B cell (primary cell): ENCODE data around the gene CD86. TPM values are rescaled to one million over a fixed set of nuclear protein-coding genes. Genes with fewer than 3 reads are reported as not detected.
"Not testable (repeated sequence)": the region's sequence is repeated elsewhere in the genome, so short reads cannot be mapped to it uniquely, and the experiment has no call there.

Source experiments
- ATAC-seq: fragments of 200-7000 bp; cut with Tn5 transposase; one replicate; pipeline ENCODE4 v1.10.0; 2021; ENCODE audit warnings: low read depth, mild to moderate bottlenecking, moderate number of reproducible peaks, moderate library complexity
- CTCF ChIA-PET: fragments of 350-600 bp; sonication (Branson Sonifier 250); formaldehyde crosslinking; loops from one replicate; lab custom pipeline; 2021; ENCODE audit warnings: antibody characterized with exemption, inconsistent platforms; lab: Charles Lee
- POLR2A ChIA-PET: fragments of 350-600 bp; sonication (Branson Sonifier 250); formaldehyde crosslinking; loops from one replicate; lab custom pipeline; 2021; ENCODE audit warnings: antibody characterized with exemption; lab: Charles Lee
- DNase-seq: peaks from one replicate; pipeline ENCODE4 v3.0.0; 2013
- H2AFZ ChIP-seq: 2 replicates; pipeline ENCODE4 v1.6.1; 2012; ENCODE audit warnings: mild to moderate bottlenecking, low read depth, low read length; ENCODE audit not compliant: insufficient read depth, poor library complexity, severe bottlenecking
- H3K27ac ChIP-seq, 2 donors: 1 replicate in 1 of 2; 2 replicates in 1 of 2; pipeline ENCODE4 v1.5.1; 2012 to 2013; ENCODE audit warnings: low read length in 2 of 2, mild to moderate bottlenecking in 2 of 2, moderate library complexity in 1 of 2
- H3K27me3 ChIP-seq, 4 experiments: fragments of 200-600 bp in 1 of 4; sonication (generic) in 1 of 4; replicated peaks in 1 of 4; 1 replicate in 2 of 4; 2 replicates in 2 of 4; pipeline versions ENCODE4 v1.6.1 to v1.7.0; 2013 to 2016; ENCODE audit warnings: low read length in 3 of 4, mild to moderate bottlenecking in 2 of 4, mixed read lengths in 1 of 4, moderate library complexity in 1 of 4; ENCODE audit not compliant: insufficient read depth in 4 of 4, control insufficient read depth in 3 of 4; ENCODE audit errors: control extremely low read depth in 1 of 4
- H3K36me3 ChIP-seq, 2 experiments: replicated peaks in 1 of 2; 1 replicate in 1 of 2; 2 replicates in 1 of 2; pipeline versions ENCODE4 v1.6.1 to v1.7.1; 2013; ENCODE audit warnings: low read length in 1 of 2; ENCODE audit not compliant: insufficient read depth in 2 of 2, control insufficient read depth in 1 of 2; ENCODE audit errors: control extremely low read depth in 1 of 2, extremely low read depth in 1 of 2
- H3K4me1 ChIP-seq, 2 donors: fragments of 200-600 bp in 1 of 2; sonication (generic) in 1 of 2; 1 replicate in 1 of 2; 2 replicates in 1 of 2; pipeline versions ENCODE4 v1.5.1 to v1.6.1; 2013 to 2017; ENCODE audit warnings: low read length in 2 of 2; ENCODE audit not compliant: control insufficient read depth in 2 of 2, insufficient read depth in 2 of 2
- H3K4me2 ChIP-seq: replicated peaks from 2 replicates; pipeline ENCODE3; 2012; ENCODE audit warnings: mild to moderate bottlenecking, low read depth, low read length; ENCODE audit not compliant: poor library complexity, severe bottlenecking
- H3K4me3 ChIP-seq, 5 experiments: fragments of 200-600 bp in 1 of 5; sonication (generic) in 1 of 5; 1 replicate in 3 of 5; 2 replicates in 2 of 5; pipeline versions ENCODE4 v1.5.1 to v1.7.0; 2011 to 2016; ENCODE audit warnings: low read length in 4 of 5, mild to moderate bottlenecking in 4 of 5, low read depth in 2 of 5, control low read depth in 1 of 5, moderate library complexity in 1 of 5; ENCODE audit not compliant: insufficient read depth in 1 of 5; ENCODE audit errors: control extremely low read depth in 1 of 5, extremely low read depth in 1 of 5
- H3K79me2 ChIP-seq: fragments of 200-600 bp; sonication (generic); one replicate; pipeline ENCODE4 v1.6.0; 2016; ENCODE audit warnings: low read length; ENCODE audit not compliant: control insufficient read depth, insufficient read depth
- H3K9ac ChIP-seq: fragments of 200-600 bp; sonication (generic); 2 replicates; pipeline ENCODE4 v1.6.1; 2017; ENCODE audit warnings: mild to moderate bottlenecking, low read length, moderate library complexity
- H3K9me3 ChIP-seq, 3 donors: one replicate each; pipeline versions ENCODE4 v1.6.1 to v1.7.1; 2013; ENCODE audit warnings: low read length in 2 of 3; ENCODE audit not compliant: control insufficient read depth in 2 of 3, insufficient read depth in 1 of 3; ENCODE audit errors: control extremely low read depth in 1 of 3
- H4K20me1 ChIP-seq: 2 replicates; pipeline ENCODE4 v1.6.0; 2012; ENCODE audit warnings: mild to moderate bottlenecking, low read length; ENCODE audit not compliant: insufficient read depth, control insufficient read depth, poor library complexity, severe bottlenecking
- H3K27ac Mint-ChIP-seq: one replicate; pipeline ENCODE4 v1.8.0; 2021; ENCODE audit warnings: mixed read lengths
- H3K27me3 Mint-ChIP-seq: one replicate; pipeline ENCODE4 v1.8.0; 2021; ENCODE audit warnings: mixed read lengths
- H3K4me1 Mint-ChIP-seq: one replicate; pipeline ENCODE4 v1.8.0; 2021; ENCODE audit warnings: mixed read lengths
- H3K4me3 Mint-ChIP-seq: one replicate; pipeline ENCODE4 v1.8.0; 2021; ENCODE audit warnings: mixed read lengths
- H3K9me3 Mint-ChIP-seq: one replicate; pipeline ENCODE4 v1.8.0; 2022; ENCODE audit warnings: mixed read lengths; ENCODE audit not compliant: insufficient read depth
- CTCF ChIP-seq: fragments of 200-600 bp; IDR thresholded peaks from one replicate; pipeline ENCODE4 v1.8.0; 2022; ENCODE audit warnings: antibody characterized with exemption, mild to moderate bottlenecking
- EZH2 ChIP-seq: IDR thresholded peaks from 2 replicates; pipeline ENCODE4 v1.6.1; 2012; ENCODE audit warnings: borderline replicate concordance, low read depth, mild to moderate bottlenecking, moderate library complexity, low read length; ENCODE audit not compliant: insufficient read depth, poor library complexity, severe bottlenecking
- WGBS: methylation state at CpG from one replicate; pipeline ENCODE4 v1.1.5; 2013; ENCODE audit warnings: missing lambda C conversion rate; ENCODE audit not compliant: insufficient coverage; 5-methylcytosine and 5-hydroxymethylcytosine counted together
- intact Hi-C: fragments of 100-400 bp; cut with micrococcal nuclease; formaldehyde crosslinking; loops from one replicate; pipeline ENCODE4 v1.10.0; 2022
- polyA plus RNA-seq: library from polyadenylated mRNA; depleted of rRNA; stranded (reverse); fragments of >200 nt; gene quantifications from 2 replicates; pipeline ENCODE4 v1.2.3, GENCODE V29; 2012
- total RNA-seq, 2 donors: library from RNA; stranded (reverse); fragments of 120-200 nt in 1 of 2; gene quantifications; 1 replicate in 1 of 2; 2 replicates in 1 of 2; pipeline versions ENCODE4 v1.2.3 to v1.2.4, GENCODE V29; 2013 to 2022

CD86 gene
- total and polyA plus RNA-seq, 2 donors (not counting 1 experiment from before 2014, with no cell fraction given) = 31.5 to 38.2 TPM

- H3K4me3 Mint-ChIP-seq, H3K9ac ChIP-seq, H3K4me2 ChIP-seq, H3K27me3 ChIP-seq, intact Hi-C loops, H3K9me3 ChIP-seq, H3K4me1 Mint-ChIP-seq, H3K27me3 Mint-ChIP-seq, H3K4me3 ChIP-seq, H3K27ac Mint-ChIP-seq, DNase-seq, H3K36me3 ChIP-seq, H2AFZ ChIP-seq, H4K20me1 ChIP-seq, CTCF ChIA-PET, H3K4me1 ChIP-seq, POLR2A ChIA-PET, ATAC-seq, H3K79me2 ChIP-seq, H3K27ac ChIP-seq, H3K9me3 Mint-ChIP-seq: not testable (repeated sequence)
- 100% methylated on average over 2 of the region's 11 CpGs for WGBS
Observed at GRCh38 chr3:122047773-122048172, 7.4 kb upstream of the CD86 start.

GRCh38 chr3:122052968-122053367, 2.2 kb upstream of the CD86 start:
- Histone ChIP-seq H3K4me2 (peak overlapping the region; percentile 1), H3K9me3 (no peaks in the 10 kb centered on the region), H3K27me3 (no peaks in the 10 kb centered on the region), H4K20me1 (no peaks in the 10 kb centered on the region), H3K79me2 (peaks cover 9% of the 10 kb centered on the region), H2AFZ (no peak overlapping the region), H3K27ac (no peak overlapping the region), H3K36me3 (no peaks in the 10 kb centered on the region), H3K4me3 (no peak overlapping the region), H3K9ac (no peak overlapping the region), H3K4me1 (peaks cover 24 to 26% of the 10 kb centered on the region in 2 donors)
- no CpG with 5 or more reads among the region's 3 CpGs for WGBS
- ChIA-PET POLR2A (no interaction called here), CTCF (interaction anchor here (5.5 kb wide), 1 partner anchor 57 kb away, joined by 27 read pairs; no protein-coding TSS in a partner anchor)
- Mint-ChIP-seq H3K27ac (peak overlapping the region; percentile 59), H3K4me1 (peaks cover 31% of the 10 kb centered on the region), H3K9me3 (no peaks in the 10 kb centered on the region), H3K4me3 (peak overlapping the region; percentile 62), H3K27me3 (no peaks in the 10 kb centered on the region)
- no peak for TF ChIP-seq EZH2
- TF ChIP-seq CTCF = no peak
- peak; percentile 81 for DNase-seq
- intact Hi-C loops = loop anchor here (1.0 to 5.0 kb wide), 4 partner anchors 39 to 58 kb away; no protein-coding TSS in a partner anchor
- ATAC-seq = peak; percentile 77
